ENCODE results near the gene ATF5.
"Not testable (repeated sequence)": the region's sequence is repeated elsewhere in the genome, so short reads cannot be mapped to it uniquely, and the experiment has no call there.

ATF5 gene

DNA sequence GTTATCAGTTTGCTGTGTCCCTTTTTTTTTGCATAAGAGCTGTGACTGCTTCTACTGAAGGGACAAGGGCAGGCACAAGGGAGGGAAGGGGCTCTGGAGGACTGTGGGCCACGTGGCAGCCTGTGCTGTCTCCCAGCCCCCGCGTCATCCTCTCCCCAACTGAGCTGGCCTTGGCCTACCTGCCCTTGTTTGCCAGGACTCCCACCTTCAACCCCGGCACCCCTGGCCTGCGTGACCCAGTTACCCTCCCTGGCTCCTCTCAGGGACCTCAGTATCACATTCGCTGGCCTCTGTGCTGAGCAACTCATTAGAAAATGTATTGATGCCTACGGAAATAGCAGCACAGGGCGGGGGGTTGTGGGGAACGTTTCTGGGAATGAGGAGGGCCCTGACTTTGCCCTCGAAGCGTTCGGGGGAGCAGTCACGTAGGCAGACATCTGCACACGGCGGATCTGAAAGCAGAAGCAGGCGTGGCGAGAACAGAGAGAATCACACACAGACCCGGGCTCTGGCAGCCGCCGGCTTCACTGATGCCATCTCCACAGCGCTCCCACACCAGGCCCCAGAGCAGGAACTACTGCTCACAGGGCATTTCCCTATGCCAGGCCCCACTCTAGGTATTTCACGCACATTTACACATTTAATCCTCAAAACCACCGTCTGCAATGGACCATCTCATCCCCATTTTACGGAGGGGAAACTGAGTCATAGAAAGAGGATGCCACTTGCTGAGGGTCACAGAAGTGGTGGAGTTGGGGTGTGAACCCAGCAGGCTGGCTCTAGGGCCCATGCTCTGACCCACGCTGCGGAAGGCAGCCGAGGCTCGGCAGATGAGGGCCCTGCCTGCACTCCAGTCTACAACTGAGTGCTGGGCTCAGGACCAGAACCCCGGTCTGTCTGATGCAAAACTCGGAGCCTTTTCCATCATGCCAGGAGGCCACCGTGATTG is 5.7 kb upstream of the ATF5 start:
- peak; percentile 20 for DNase-seq (ENCODE audit: low spot score)

DNA sequence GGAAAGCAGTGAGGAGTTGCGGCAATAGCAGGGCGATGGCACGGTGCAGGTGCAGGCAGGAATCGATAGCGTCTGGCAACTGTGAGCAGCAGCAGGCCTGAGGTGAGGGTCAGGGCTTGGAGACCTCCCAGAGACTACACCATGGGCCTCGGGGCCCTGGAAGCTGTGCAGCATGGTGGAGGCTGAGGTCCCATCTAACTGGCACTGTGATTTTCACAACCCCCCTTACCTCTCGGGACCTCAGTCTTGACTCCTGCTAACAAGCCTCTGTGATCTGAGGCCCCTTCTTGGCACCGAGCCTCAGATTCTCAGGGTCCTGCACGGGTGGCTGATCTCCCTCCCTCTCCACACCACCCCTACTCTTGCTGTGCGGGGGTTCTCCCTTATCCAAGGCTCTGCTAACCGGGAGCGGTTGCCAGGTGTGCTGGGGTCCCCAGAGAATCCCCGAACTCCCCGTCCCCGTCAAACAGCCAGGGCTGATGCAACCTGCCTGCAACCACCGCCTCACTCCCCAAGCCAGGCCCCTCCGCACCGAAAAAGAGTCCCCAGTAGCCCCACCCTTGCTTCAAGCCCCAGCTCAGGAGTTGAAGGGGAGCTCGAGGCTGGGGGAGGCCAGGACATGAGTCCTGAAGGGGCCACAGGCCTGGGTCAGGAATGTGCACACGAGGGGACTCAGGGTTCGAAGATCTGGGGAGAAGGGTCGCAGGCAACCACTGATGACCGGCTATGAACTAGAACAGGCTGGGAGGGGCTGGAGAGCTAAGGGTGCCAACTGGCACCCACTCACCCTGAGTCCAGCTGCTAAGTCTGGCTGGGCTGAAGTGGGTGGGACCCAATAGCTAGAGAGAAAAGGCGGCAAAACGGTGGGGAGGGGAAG is 4.8 kb upstream of the ATF5 start:
- no peak for DNase-seq (ENCODE audit: low spot score)

DNA sequence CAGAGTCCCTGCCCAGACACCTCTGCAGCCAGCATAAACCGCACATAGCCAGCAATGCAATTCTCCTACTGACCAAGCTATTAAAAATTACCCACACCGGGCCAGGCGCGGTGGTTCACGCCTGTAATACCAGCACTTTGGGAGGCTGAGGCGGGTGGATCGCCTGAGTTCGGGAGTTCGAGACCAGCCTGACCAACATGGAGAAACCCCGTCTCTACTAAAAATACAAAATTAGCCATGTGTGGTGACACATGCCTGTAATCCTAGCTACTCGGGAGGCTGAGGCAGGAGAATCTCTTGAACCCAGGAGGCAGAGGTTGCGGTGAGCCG is 4.2 kb upstream of the ATF5 start:
- DNase-seq (ENCODE audit: low spot score), result not testable (repeated sequence)

DNA sequence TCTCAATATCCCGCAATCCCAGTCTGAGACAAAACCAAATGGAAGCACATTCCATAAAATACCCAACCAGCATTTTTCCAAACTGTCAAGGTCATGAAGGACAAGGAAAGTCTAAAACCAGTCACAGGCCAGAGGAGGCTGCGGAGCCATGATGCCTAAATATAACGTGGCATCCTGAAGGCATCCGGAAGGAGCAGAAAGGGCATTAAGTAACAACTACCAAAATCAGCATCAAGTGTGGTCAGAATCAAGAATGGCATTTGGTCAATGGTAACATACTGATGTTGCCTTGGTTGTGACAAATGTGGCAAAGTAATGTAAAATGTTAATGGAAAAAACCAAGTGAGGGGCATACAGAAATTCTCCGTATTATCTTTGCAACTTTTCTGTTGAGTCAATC is 3.5 kb upstream of the ATF5 start:
- DNase-seq (ENCODE audit: low spot score), result no peak

DNA sequence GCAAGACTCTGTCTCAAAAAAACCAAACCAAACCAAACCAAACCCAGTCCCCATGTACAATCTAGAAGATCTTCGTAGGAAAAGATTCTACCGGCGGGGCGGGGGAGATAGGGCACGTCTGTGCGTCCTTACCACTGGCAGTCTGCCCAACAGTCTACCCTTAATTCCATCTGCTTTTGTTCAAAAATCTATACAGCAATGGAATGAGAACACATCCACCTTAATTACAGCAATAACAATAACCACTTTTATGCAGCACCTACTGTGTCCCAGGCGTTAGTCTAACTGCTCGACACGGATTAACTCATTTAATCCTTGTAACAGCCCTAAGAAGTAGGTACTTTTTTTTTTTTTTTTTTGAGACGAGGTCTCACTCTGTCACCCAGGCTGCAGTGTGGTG is 2.5 kb upstream of the ATF5 start:
- DNase-seq (ENCODE audit: low spot score), result no peak

DNA sequence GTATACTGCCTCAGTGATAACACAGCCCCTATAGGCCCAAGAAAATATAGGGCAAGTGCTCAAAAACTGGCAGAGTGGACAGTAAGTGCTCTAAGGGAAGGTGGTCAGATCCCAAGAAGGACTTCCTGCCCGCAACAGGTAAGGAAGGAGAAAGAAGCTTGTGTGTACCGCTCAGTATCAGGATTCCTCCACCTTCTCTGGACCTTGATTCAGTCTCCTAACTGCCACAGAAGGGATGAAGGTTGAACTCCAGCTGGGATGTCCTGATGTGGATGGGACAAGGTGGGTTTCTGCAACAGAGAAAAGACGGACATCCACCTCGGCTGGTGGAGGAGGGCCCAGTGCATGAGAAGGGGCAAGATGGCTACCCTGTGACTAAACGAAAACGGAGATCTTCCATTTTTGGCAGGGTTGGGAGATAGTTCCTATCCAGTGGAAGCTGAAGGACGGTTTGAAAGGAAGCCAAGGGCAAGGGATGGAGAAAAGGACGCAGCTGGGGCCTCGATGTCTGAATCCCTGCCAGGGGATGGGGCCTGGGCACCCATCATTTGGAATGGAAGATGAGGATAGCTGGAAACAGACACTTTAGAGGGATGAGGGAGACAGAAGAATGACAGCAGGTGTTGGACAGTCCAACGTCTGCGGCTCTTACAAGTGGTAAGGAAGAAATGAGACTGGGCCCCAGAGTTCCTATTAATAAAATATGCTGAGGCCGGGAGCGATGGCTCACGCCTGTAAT is 1.3 kb upstream of the ATF5 start:
- DNase-seq (ENCODE audit: low spot score), result no peak

DNA sequence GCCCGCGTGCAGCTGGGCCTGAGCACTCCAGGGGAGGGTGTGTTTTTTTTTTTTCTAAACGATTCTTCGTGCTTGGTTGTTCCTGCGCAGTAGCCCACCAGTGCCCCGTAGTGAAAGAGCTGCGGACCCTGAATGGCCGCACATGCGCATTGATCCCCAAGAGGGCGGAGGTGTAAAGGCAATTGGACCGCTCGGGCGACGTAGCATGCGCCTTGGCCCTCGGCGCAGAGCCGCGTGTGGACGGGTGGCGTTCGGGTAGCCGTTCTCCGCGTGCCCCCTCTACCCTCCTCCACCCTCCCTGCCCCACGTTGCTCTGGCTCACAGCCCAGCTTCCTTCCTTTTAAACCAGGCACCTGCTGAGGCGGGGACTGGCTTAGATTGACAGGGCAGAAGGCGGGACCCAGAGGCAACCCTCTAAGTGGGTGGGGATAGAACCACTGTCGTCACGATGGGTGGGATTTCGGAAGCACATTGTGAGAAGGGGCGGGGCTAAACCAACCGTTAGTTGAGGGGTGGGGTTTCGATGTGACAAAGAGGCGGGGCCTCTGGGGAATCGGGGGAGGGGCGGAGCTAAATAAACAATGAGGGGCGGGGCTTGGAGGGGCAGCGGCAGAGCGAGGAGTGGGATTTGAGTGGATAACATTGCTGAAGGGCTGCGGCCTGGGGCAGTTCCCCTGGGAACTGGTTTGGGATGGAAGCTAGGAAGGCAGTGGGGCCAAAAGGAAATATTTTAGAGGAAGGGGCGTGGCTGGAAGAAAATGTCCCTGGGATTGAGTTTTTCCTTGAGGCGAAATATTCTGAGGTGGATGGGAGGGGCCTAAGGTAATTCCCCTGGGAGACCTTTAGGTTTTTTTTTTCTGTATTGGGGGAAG is 842 bp downstream of the ATF5 start:
- DNase-seq (ENCODE audit: low spot score), result peak; percentile 98

DNA sequence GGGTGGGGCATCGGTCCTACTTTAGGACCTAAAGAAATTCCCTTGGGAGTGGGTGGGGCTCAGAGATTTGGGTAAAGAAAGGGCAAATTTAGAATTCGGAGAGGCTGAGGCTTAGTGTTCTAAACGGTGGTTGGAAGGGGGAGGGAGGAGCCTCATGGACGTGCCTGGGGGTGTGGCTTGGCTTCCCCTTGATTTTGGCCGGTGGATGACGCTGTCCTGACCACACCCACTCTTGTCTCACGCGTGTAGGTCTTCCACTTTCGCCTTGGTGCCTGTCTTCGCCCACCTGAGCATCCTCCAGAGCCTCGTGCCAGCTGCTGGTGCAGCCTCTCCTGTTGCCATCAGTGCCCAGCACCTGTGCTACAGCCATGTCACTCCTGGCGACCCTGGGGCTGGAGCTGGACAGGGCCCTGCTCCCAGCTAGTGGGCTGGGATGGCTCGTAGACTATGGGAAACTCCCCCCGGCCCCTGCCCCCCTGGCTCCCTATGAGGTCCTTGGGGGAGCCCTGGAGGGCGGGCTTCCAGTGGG is 1.5 kb downstream of the ATF5 start:
- no peak for DNase-seq (ENCODE audit: low spot score)

DNA sequence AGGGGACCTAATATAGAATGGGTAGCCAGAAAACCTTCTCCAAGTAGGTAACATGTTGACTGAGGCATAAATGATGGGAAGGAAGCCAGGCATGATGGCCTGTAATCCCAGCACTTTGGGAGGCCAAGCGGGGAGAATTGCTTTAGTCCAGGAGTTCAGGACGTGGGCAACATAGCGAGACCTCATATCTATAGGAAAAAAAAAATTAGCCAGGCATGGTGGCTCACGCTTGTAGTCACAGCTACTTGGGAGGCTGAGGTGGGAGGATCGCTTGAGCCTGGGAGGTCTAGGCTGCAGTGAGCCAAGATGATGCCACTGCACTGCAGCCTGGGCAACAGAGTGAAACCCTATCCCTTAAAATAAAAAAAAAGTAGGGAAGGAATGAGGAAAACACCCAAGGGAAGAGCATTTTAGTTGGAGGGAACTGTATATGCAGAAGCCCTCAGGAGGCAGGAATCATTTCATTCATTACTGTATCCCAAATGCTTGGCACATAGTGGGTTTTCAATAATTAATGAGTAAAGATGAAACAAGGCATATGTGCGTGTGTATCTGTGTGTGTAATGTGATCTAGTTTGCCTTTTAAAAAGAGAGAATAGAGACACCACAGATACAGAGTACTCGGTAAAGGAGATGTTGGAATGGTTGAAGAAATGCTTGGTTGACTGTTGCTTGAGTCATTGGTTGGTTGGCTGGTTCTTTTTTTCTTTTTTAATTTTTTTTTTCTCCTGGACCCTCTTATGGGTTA is 2.5 kb downstream of the ATF5 start:
- DNase-seq (ENCODE audit: low spot score), result no peak

DNA sequence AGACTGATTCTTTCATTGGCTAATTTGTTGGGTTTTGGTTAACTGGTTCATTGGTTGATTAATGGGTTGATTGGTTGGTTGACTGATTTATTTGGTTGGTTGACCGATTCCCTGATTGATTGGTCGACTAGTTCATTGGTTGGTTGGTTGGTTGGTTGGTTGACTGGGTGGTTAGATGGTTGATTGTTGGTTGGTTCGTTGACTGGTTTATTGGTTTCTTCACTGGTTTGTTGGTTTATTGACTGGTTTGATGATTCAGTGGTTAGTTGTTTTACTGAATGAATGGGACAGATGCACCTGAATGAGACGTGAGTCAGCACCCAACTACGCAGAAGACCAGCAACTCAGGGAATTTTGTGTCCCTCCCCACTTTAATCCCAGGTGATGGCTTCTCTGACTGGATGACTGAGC is 3.0 kb downstream of the ATF5 start:
- no peak for DNase-seq (ENCODE audit: low spot score)

DNA sequence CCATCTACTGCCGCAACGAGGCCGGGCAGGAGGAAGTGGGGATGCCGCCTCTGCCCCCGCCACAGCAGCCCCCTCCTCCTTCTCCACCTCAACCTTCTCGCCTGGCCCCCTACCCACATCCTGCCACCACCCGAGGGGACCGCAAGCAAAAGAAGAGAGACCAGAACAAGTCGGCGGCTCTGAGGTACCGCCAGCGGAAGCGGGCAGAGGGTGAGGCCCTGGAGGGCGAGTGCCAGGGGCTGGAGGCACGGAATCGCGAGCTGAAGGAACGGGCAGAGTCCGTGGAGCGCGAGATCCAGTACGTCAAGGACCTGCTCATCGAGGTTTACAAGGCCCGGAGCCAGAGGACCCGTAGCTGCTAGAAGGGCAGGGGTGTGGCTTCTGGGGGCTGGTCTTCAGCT is 3.7 kb downstream of the ATF5 start:
- DNase-seq (ENCODE audit: low spot score), result no peak

DNA sequence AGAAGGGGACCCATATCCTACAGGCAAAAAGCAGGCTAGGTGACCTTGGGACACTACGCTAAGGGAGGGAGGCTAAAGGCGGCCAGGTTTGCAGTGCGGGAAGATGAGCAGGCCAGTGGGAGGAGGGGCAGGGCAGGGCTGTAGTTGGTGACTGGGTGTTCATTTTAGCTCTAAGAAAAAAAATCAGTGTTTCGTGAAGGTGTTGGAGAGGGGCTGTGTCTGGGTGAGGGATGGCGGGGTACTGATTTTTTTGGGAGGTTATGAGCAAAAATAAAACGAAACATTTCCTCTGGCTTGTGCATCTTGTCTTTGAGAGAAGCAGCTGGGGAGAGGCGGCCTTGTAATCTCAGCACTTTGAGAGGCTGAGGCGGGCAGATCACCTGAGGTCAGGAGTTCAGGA is 4.6 kb downstream of the ATF5 start:
- no peak for DNase-seq (ENCODE audit: low spot score)

DNA sequence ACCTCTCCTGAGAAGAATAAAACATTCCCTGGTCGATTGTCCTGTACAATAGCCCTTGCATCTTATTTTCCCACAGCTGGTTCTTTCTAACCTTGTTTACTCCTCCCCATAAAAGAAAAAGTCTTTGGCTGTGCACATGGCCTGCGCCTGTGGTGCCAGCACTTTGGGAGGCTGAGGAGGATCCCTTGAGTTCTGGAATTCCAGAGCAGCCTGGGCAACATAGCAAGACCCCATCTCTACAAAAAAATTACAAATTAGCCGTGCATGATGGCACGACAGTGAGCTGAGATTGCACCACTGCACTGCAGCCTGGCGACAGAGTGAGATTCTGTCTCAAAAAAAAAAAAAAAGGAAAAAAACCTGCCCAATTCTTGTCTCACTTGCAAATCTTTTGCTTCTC is 7.5 kb downstream of the ATF5 start:
- DNase-seq (ENCODE audit: low spot score), result no peak

DNA sequence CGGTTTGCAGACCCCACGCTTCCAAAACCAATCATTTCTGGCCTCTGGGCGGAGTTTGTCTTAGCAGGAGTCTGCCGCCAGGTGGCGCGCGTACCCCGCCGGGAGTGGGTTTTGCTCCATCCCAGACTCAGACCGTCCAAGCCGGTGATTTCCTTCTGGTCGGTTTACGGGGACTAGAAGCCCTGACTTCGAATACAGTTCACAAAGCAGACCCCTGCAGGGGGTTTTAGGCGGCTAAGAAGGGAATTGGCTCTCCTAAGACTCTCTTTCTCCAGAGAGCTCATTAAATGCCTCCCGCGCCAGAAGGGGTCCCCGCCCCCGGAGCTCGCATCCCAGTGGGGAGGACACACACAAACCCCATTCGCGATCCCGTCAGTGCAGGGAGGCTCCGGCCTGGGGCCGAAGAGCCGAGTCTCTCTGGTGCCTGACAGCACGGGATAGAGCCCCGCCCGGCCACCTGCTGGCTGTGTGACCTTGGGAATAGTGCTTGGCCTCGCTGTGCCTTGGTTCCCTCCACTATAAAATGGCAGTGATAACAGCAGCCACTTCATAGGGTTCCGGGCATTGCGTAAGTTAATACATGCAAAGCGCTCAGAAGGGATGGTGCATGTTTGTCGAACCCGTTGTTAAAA is 8.9 kb downstream of the ATF5 start:
- peak; percentile 57 for DNase-seq (ENCODE audit: low spot score)

DNA sequence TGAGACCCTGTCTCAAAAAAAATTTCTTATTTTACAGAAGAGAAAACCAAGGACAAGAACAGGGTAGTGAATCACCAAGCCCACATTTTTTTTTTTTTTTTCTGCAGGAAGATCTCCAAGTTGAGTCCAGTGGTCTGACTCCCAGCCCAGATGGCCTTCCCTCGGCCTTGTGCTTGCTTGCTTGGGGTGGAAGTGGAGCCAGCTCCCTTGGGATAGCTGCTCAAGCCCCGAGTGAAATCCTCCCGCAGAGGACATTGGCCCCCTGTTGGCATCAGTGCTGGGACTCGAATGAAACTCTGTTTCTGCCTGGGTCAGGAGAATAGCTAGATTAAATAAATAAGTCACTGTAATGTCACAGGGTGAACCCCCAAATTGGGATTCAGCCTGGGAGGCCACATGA is 9.7 kb downstream of the ATF5 start:
- no peak for DNase-seq (ENCODE audit: low spot score)

DNA sequence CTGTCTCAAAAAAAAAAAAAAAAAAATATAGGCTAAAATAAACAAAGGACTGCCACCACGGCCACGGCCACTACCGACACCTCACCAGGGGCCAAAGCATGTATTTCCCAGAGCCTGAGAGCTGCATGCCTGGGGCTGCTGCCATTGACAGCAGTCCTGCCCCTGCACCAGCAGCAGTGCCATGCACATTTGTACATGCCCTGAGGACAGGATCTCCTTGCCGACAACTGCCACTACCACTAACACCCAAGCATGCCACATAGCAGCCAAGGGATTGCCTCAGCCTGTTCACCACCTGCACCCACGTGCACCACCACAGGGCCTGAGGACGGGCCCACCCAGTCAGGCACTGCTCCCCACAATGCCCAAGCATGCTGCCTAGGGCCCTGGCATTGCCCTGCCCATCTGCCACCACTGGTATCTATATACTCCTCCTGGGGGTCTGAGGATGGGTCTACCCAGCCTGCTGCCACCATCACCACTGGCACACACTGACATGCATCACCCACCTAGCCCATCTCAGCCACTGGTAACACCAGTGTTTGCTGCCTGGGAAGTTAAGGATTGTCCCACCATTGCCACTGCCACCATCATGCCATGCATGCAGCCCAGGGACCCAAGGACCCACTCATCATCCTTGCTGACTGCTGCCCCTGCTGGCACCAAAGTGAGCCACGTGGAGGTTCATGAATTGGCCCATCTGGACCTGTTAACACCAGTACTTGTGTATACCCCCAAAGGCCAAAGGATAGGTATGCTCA is 10.9 kb downstream of the ATF5 start:
- DNase-seq (ENCODE audit: low spot score), result no peak

DNA sequence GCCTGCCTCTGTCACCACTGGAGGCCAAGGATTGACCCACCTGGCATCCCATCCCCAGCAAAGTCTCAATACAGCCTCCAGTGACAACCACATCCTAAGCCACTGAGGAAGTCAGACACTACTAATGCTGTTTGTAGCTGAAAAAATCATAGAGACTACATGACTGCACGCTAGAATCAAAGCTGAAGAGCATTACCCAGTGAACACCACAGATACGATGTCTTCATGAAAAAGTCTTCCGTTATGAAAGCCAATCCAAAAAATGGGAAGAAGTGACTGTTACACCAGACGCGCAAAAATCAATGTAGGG is 11.4 kb downstream of the ATF5 start:
- no peak for DNase-seq (ENCODE audit: low spot score)

DNA sequence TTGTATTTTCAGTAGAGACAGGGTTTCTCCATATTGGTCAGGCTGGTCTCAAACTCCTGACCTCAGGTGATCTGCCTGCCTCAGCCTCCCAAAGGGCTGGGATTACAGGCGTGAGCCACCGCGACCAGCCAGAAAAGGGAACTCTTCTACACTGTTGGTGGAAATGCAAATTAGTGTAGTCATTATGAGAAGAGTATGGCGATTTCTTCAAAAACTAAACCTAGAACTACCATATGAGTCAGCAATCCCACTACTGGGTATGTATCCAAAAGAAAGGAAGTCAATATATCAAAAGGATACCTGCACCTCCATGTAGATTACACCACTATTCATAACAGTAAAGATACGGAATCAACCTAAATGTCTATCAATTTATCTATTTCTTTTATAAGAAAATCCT is 15.6 kb downstream of the ATF5 start:
- DNase-seq (ENCODE audit: low spot score), result not testable (repeated sequence)

DNA sequence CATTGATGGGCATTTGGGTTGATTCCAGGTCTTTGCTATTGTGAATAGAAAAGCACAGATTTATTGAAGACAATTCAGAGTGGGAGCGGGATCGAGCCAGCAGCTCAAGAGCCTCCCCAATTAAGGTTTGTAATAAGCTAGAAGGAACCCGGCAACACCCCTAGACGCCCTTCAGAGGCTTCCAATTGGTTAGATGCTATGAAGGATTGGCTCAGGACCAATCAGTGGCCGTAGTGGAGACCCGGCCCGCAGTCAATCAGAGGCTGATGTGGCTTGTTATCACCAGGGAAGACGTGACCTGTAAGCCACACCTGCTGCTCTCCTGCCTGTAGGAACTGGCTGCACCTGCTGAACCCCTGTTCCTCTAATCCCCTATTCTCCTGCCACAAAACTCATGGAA is 17.4 kb downstream of the ATF5 start:
- no peak for DNase-seq (ENCODE audit: low spot score)
